Iris pigment epithelial cell (primary cell): ENCODE measurements around the gene ZNF85.
A peak's percentile ranks its signal among the peaks of the same experiment; 100 is the strongest.
"Not testable (repeated sequence)": the region's sequence is repeated elsewhere in the genome, so short reads cannot be mapped to it uniquely, and the experiment has no call there.

Source experiments
- DNase-seq: peaks from one replicate; pipeline ENCODE4 v3.0.0-alpha.2; 2011; ENCODE audit warnings: low read depth

ZNF85 gene

DNA sequence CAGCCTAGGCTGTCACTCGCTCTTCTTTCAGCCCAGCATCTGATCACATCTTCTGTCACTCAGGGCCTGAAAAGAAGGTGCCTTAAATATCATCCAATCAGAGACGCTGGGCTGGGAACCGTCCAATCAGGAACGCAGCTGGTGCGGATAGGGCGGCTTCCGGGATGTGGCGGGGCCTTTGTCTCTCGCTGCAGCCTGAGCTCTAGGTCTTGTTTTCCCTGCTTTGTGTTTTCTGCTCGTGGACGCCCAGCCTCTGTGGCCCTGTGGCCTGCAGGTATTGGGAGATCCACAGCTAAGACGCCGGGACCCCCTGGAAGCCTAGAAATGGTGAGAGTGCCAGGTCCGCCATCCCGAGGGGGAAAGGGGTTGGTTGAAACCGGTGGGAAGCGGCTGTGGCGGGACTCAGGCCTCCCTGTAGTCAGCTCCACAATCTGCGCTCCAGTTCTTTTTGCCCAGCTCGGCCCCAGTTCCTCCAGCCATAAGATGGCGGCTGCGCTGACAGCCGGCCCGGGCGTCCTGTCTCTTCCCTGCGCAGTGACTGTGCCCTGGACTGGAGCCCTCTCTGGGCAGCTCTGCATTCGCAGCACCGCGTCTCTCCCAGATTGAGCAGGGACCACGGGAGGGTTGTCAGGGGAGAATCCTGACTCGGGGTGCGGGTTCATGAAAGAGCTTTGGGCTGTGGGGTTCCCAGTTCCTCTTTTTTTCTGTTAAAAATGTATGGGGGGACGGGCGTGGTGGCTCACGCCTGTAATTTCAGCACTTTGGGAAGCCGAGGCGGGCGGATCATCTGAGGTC lies at the start of gene ZNF85:
ZNF85 (plus strand) TSS at position 175 of the 795 bp plus-strand sequence; CDS start at position 325, 150 bp downstream.
- peak; percentile 93 for DNase-seq

- no peak for DNase-seq
Observed at GRCh38 chr19:20879501-20879900, 43.5 kb upstream of the ZNF85 start.

DNA sequence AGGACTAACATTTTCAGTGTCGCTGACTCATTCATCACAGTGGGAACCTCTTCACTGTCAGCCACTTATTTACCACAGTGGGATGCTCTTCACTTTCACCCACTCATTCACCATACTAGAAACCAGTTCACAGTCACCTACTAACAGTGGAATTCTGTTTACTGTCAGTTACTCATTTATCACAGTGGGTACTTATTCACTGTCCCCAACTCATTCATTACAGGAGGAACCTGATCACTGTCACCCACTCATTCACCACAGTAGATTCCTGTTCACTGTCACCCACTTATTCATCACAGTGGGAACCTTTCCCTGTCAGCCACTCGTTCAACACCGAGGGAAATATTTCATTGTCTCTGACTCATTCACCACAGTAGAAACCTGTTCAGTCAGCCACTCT lies 10.1 kb upstream of the ZNF85 start:
- DNase-seq = no peak

GRCh38 chr19:20925481-20925880 lies 2.4 kb downstream of the ZNF85 start:
- no peak for DNase-seq

- DNase-seq = peak; percentile 29
Observed at GRCh38 chr19:20926796-20927195, 3.7 kb downstream of the ZNF85 start.

- peak; percentile 82 for DNase-seq
Observed at GRCh38 chr19:20928371-20928770, 5.3 kb downstream of the ZNF85 start.

- DNase-seq = not testable (repeated sequence)
Observed at GRCh38 chr19:20936322-20936947, 13.4 kb downstream of the ZNF85 start.

GRCh38 chr19:20952561-20953095 lies 29.6 kb downstream of the ZNF85 start:
- not testable (repeated sequence) for DNase-seq

DNA sequence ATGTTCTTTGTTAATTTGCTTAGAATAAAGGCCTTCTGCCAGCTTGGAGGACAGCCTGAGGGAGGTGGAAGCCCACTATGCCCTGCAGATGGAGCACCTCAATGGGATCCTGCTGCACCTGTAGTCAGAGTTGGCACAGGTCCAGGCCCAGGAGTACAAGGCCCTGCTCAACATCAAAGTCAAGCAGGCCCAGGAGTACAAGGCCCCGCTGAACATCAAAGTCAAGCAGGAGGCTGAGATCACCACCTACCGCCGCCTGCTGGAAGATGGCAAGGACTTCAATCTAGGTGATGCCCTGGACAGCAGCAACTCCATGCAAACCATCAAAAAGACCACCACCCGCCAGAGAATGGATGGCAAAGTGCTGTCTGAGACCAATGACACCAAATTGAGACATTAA lies 41.7 kb downstream of the ZNF85 start:
- no peak for DNase-seq

- no peak for DNase-seq
Observed at GRCh38 chr19:20968092-20968491, 45.0 kb downstream of the ZNF85 start.

DNA sequence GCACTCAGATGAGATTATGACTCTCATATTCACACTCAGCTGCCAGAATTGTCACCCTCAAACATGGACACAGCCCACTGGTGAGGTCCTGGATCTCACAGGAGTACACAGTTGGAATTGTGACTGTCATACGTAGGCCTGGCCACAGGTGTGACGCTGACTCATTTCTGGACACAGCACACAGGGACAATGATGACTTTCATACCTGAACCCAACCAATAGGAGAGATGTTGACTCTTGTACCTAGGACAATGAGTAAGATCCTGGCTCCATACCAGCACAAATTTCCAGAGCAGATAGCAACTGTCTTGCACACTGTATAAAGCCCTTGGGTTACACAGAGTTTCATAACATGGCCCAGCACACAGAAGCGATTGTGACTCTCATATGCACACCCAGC lies 46.4 kb downstream of the ZNF85 start:
- no peak for DNase-seq

DNA sequence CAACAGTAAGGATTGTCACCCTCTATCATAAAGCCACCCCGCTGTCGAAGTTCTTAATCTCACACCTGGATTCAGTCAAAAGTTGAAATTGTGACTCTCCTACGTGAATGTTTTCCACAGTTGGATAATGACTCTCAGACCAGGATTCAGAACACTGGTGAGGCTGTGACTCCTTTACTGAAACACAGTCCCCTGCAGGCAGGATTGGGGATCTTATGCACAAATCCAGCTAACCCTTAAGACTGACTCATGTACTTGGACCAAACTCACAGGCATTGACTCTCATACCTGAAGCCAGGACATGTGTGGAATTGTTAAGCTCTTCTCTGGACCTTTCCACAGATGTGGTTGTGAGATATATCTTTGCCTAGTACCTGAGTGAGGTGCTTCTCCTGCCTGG lies 46.8 kb downstream of the ZNF85 start:
- no peak for DNase-seq

DNA sequence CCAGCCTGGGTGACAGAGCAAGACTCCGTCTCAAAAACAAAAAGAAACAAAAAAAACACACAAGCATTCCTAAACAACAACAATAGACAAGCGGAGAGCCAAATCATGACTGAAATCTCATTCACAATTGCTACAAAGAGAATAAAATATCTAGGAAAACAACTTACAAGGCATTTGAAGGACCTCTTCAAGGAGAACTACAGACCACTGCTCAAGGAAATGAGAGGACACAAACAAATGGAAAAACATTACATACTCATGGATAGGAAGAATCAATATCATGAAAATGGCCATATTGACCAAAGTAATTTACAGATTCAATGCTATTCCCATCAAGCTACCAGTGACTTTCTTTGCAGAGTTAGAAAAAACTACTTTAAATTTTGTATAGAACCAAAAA lies 69.7 kb downstream of the ZNF85 start:
- not testable (repeated sequence) for DNase-seq

DNA sequence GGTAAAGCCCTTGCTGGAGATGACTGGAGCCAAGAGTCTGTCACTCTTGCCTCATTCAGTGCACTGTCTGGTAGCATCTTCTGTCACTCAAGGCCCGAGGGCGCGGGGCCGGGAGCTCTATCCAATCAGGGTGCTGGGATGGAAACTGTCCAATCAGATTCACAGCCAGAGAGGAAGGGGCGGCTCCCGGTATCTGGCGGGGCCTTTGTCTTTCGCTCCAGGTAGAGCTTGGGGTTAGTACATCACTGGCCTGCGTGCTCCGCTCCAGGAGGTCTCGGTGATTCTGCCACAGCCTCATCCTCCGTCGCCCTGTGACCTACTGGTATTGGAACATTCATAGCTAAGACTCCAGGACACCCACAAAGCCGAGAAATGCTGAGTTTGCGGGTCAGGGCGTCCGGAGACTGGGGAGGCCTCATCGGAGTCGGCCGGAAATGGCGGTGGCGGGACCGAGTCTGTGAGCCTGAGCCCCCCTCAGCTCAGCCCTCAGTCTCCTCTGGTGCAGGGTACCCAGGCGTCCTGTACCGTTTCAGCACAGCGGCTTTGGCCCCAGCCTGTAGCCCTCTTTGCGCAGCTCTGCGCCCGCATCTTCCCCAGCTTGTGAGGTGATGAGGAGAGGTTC lies 76.8 kb downstream of the ZNF85 start:
- peak; percentile 96 for DNase-seq
